GM19043 (cell line): ENCODE data around the gene EVC2.
"Not testable (repeated sequence)": the region's sequence is repeated elsewhere in the genome, so short reads cannot be mapped to it uniquely, and the experiment has no call there.

ENCODE experiments used
- ATAC-seq: cut with Tn5 transposase; IDR thresholded peaks from one replicate; pipeline ENCODE4 v1.9.1; 2021; ENCODE audit warnings: low read depth; ENCODE audit not compliant: unreplicated experiment

EVC2 gene

DNA sequence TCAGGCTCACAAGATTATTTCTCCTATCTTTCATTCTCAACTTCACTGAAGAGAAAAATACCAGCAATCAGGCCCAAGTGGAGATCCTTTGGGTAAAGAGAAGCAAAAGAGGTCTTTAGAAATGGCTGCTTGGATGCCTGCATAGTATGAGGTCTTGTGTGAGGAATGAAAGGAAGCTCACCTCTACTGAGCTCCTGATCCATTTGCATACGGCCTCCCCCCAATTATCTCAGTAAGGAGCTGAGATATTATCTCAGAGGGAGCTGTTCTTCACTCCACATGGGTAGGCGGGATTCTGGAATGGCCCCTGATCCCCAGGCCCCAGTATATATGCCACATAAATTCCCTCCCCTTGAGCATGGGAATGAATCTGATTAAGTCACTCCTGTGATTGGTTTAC lies 75.8 kb downstream of the EVC2 start:
- ATAC-seq = no peak

DNA sequence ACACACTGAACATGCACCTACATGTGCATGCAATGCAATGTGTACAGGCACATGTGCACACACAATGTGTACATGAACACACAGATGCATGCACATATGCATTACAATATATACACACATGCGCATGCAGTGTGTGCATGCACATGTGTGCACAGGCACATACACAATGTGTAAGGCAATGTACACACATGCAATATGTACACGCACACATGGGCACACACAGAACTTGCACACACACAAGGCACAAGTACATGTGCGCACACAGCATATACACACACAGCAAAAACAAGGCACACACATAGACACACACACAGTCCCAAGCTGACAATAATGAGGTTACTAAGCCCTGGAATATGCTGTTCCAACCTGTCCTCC lies 76.3 kb downstream of the EVC2 start:
- no peak for ATAC-seq

DNA sequence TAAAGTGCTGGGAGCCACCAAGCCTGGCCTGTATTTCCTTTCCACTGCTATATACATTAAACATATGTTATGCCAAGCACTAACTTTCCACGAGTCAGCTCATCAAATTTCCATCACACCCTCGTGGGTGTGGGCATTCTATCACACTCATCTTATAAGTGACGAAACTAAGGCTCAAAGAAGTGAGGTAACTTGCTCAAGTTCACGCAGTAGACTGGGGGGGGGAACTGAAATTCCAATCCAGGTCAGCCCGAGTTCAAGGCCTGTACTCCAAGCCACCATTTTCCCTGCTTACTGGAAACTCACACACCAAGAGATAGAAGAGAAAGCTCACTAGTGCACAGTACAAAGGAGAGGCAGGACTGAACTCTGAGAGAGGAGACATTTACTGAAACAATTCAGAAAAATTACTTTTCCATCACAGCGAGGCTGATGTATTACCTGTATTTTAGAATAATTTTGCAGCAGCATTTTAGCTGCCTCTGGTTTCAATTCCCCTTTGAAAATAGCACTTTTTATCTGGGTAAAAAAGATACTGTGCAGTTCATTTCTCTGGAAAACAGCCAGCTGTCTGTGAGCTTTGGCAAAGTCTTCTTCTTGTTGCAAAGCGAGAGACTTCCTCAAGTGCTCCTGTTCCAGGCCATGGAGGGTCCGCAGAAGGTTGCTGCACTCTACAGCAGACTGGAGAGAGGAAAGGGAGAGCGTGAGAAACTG lies 76.8 kb downstream of the EVC2 start:
- no peak for ATAC-seq

DNA sequence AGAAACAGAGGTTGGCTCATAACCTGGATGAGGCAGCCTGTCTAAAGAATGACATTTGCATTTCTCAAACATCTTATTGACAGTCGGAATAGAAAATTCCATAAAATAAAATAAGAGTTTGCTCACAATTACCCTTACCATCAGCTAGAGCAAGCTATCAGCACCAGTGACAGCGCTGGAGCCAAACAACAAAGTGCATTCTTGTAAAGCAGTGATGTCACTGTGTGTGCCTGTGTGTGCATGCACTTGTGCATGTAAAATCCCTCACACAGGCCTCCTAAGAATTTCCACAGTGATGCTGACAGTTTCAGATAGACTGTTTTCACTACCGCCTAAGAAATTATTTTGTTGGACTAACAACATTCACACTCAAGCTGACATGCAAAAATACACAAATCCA lies 77.6 kb downstream of the EVC2 start:
- ATAC-seq = no peak

DNA sequence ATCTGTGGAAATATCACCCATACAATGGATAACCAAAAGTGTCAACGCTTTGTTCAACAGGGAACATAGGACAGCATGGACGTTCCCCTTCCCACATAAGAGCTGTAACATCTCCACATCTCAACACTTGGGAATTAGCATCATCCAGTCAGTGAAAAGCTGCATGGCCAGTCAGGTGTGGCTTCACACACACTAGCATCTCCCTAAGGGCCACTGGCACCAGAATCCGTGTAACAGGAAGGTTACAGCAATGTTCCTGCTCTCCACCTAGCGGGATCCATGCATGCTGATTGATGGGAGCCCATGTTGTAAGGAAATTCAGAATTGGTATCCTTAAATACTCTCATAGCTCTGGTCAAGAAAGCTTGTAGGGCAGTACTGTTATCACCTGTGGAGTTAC lies 78.8 kb downstream of the EVC2 start:
- no peak for ATAC-seq

DNA sequence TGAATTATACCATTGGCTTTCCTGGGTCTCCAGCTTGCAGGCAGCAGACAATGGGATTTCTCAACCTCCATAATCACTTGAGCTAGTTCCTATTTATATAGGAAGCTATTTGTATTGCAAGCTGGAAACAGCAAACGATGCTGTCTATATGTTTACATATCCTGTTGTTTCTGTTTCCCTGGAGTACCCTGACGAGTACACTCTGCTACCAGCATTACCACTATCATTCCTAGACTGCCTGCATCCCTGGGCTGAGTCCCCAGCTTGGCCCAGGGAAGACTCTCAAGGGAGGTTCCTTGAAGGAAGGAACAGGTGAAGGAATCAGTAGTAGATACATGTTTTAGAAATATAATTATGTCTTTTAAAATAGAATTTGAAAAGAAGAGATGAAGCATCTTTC lies 81.4 kb downstream of the EVC2 start:
- no peak for ATAC-seq

DNA sequence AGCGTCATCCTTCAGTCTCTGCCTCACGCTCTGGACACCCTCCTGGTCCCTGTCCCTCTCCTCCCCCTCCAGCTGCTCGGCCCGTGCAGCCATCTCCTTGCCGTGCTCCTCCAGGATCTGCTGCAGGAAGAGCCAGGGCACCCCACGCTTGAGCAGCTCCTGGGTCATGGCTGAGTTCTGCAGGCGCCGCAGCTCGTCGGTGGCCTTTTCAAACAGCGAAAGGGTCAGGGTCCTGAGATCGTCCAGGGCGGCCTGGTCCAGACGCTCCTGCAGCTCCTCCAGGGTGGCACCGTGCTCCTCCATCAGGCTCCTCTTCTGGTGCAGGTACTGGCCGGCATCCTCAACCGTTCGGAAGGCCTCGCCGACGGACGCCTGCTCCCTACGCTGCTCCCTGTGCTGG lies 85.8 kb downstream of the EVC2 start:
- ATAC-seq = no peak

DNA sequence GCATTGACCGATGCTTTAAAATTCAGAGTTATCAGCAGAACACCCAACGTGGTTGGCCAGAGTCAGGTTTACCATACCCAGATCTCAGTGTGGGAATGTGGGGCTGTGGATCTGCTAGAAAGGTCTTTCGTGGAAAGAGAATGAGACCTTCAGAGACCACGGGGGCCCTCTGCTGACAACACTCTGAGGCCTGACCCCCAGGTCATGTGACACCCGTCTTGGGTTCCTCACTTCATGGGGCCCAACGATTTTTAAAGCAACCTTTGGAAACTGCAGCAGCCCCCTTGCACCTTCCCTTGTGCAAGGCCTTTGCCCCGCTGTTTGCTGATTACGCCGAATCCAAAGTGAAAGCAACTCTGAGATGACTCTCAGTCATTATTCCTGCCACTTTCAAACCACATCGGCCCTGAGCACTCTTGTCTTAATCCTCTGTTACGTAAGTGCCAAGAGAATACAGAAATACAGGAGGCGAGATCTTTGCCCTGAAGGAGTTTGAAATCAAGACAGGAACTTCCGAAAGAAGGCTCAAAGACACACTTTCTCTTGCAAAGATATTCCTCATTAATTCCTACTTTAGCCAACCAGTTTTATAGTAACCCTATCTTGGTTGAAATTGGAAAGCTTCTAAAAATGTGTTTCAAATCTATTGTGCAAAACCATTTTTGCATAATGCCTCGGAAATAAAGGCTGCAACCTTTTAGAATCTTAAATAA lies 88.3 kb downstream of the EVC2 start:
- no peak for ATAC-seq

DNA sequence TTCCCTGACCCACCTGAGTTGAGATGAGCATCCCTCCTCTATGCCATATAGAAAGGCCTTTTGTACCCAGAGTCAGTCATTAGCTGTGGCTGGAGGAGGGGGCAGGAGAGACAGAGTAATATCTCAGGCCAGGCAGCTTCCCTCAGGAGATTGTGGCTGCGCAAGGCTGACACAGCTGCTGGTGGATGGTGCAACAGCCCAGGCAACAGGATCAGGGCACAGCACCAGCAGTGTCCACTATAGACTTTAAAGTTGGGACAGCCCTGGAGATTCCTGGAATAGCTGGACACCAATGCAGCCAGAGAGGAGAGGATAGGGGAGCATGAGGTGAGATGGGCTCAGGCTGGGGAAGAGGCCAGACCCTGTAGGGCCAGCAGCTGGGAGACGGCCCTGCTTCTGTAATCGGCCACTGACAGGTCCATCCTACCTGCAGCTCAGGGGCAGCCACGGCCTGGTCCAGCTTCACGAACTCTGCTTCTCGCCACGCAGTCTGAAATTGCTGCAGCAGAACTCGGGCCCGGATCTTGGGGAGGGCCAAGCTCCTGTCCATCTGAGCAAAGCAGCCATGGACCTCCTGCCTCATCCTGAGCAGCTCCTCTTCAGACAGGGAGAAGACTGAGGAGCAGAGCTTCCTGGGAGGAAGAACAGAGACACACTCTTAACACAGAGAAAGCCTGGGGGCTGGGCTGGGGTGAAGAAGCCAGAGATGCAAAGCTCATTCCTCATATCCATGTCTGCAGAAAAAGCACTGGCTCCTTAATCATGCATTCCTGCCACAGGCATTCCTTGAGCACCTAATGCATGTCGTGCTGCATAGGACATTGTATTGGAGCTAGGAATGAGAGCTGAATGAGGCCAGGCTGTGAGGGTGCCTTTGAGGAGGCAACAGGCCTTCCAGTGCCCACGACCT lies 90.1 kb downstream of the EVC2 start:
- ATAC-seq = no peak

DNA sequence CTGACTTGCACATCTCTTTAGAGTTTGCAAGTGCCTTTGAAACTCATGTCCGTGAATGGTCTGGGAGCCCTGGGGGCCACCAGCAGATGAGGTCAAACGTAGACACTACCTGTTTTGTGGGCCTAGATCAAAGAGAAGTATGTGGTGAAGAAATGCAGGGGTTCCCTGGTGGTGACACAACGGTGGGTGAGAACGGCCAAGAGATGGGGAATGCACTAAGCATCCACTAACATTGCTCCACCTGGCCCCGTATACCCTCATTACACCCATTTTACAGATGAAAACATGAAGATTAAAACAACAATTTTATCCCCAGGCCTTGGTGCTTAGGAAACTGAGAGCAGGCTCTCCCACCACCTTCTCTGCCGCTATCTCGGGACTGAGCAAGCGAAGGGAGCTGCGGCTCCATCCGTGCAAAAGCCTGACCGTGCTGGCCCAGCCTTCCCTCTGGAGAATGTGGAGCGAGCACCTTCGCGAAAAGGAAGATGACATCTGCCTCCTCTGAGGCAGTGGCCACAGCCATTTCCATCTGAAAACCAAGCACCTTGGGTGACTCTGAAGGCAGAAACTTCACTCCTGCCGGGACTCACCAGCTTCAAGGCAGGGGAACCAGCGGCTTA lies 91.9 kb downstream of the EVC2 start:
- ATAC-seq = no peak

DNA sequence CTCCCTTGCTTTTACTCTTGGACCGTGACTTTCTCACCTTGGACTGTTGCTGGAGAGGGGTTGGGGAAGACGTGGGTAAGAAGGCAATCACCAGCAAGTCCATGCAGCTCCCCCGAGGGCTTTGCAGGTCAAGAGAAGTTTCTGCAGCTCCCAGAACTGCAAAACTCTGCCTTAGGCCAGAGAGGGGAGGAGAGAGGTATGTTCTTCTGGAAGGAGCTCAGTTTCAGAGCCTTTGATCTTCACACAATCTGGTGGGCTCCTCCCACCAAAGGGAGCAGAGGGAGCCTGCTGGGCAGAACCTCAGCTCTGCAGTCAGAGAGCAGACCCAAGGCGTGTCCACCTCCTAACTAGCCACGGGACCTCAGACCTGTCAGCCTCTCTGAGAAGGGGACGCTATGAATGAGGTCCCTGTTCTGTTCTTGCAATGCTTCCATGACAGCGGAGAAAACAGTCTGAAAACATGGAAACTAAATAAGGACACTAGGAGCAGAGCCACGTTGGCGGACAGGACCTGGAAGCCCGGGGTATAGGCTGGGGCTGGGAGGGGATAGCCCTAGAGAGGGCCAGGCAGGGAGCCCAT lies 92.8 kb downstream of the EVC2 start:
- ATAC-seq = no peak

DNA sequence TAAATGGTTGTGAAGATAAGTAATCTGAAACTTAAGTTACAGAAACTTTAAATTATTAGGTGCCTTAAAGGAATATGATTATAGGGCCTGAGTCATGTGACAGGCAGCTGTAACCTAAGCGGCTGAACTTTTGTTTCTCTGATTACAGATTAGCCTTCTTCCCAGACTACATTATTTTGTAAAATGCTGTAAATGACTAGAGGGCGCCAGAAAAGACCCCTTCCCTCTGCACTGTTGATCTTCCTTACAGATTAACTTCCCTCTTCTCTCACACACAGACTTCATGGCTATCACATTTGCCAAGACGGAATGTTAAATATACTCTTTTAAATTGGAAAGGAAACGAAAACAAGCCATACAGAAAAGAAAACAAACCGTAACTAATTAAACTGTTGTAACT lies 96.6 kb downstream of the EVC2 start:
- no peak for ATAC-seq

DNA sequence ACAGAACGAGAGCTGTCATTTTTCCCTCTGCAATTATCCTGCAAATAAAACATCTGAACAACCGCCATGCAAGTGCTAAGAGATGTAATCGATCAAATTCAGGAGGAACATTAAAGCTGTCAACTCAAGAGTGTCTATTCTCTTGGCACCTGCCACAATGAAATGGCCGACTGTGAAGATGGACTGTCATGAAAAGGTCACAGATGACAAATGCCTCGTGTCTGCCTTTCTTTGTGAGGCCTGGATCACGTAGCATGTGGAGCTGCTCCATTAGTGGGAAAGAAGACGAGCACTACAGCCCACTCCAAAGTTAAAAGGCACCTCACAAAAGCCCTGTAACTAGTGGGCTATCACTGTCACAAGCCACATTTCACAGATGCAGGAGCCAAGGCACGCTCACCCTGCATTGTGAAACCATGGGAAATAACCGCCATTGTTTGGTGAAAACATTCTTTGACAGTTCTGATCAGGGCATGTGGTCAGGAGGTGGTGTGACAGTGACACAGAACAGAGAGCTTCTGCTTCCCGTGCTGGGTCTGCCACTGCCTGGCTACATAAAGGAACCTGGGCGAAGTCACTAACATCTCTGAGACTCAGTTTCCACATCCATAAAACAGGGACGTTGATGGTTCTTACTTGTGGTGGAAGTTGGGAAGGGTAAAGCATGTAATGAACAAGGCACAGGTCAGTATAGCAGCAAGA lies 98.9 kb downstream of the EVC2 start:
- no peak for ATAC-seq

DNA sequence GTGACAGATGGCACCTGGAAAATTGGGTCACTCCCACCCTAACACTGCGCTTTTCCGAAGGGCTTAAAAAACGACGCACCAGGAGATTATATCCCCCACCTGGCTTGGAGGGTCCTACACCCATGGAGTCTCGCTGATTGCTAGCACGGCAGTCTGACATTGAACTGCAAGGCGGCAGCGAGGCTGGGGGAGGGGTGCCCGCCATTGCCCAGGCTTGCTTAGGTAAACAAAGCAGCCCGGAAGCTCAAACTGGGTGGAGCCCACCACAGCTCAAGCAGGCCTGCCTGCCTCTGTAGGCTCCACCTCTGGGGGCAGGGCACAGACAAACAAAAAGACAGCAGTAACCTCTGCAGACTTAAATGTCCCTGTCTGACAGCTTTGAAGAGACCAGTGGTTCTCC lies 114.5 kb downstream of the EVC2 start:
- not testable (repeated sequence) for ATAC-seq

DNA sequence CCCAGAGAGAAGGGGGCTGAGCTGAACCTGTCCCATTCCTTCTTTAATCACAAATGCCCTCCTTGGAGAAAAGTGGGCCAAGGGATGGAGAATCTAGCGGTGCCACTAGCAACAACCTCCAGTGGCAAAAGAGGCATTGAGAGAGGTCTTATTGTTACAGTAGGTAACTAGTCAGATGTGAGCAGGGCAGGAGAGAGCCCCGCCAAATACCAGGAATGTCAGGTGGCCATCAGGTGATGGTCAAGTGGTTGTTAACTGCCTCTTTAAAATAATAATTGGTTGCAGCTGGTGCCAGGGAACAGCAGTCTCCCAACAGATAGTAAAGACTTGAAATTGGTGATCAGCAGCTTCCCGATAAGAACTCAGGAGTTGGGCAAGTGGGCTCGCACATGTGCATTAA lies 116.1 kb downstream of the EVC2 start:
- ATAC-seq = no peak

DNA sequence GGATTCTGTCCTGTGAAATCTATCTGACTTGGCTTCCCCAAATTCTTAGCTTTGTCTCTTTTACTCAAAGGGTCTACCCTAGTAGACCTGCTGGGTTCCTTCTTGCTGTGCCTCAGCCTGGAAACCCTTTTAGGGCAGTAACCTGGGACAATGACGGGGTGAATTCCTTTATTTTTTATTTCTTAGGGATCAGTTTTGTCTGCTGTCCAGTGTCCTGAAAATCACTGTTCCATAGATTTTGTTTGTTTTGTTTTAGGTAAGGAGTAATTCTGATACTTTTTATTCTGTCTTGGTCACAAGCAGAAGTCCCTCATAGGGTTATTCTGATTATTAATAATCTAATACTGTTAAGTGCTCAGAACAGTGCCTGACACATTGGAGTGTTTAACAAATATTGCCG lies 118.9 kb downstream of the EVC2 start:
- no peak for ATAC-seq

DNA sequence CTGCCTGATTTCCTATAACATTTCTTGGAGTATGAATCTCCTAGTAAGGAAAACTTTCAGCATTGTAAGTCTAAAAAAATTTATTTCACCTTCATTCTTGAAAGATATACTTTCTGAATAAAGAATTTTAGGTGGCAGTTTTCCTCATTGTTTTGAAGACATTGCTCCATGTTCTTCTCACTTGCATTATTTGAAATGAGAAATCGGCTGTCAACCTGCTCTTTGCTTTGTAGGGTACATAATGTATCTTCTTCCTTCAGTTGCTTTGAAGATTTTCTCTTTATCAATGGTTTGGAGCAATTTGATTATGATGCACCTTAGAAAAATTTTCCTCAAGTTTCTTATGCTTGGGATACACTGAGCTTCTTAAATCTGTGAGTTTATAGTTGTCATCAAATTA lies 120.3 kb downstream of the EVC2 start:
- no peak for ATAC-seq

DNA sequence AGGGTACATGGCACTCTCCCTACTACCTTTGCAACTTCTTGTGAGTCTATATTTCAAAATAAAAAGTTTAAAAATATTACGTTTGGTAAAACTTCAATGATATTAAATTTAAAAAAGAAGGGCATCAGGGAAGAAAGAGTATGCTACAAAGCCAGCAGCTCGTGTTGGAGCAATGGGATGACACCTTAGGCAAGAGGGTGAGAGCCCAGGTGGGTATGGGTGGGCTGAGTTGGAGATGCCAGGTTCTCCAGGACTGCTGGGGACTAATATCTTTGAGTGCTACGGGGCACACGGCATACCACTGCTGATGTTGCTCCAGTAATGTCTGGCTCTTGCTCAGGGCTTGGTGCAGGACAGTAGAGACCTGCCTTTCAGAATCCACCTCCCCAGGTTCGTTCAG lies 132.4 kb downstream of the EVC2 start:
- no peak for ATAC-seq

DNA sequence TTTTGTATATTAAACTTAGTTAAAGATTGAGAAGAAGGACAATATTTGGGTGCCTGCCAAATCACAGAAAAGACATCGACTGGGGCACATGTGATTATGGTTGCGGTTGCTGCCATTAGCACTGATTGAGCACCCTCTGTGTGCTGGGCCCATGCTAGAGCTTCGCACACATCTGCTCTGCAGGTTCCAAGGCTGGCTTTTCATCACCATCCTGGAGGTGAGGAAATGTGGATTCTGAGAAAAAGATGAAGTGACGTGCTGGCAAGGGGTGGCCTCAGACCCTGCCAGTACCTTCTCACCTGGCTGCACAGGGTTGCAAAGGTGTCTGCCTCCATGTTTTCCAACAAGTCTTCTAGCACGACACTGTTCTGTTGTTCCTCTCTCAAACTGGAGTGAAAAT lies 134.0 kb downstream of the EVC2 start:
- no peak for ATAC-seq

DNA sequence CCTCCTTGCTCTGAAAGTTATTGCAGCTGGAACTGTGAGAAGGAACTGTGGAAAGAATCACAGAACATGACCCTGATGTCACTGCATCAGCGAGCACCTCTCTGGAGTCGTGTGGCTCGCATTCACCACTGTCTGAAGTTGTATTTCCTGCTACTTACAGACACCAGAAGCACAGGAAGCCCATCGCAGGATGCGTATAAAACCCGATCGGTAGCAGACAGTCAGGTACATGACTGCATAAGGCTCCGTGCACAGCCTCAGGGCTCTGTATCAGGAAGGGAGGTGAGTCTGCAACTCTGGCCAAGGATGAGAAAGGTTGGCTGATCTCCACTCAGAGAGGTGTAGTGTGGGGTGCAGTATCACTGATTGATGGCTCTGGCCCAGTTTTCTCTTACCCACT lies 134.4 kb downstream of the EVC2 start:
- ATAC-seq = no peak
